GM12892 (cell line): ENCODE measurements around the gene KLHL20.

Experiments used
- POLR2A ChIP-seq: IDR thresholded peaks from 2 replicates; pipeline ENCODE4 v1.6.1; 2011; ENCODE audit warnings: low read depth, low read length, control low read depth
- POLR2AphosphoS5 ChIP-seq: IDR thresholded peaks from 2 replicates; pipeline ENCODE4 v1.6.1; 2011; ENCODE audit warnings: low read depth, low read length, control low read depth
- TAF1 ChIP-seq: IDR thresholded peaks from 2 replicates; pipeline ENCODE4 v1.6.1; 2011; ENCODE audit warnings: low read depth, mild to moderate bottlenecking, control low read depth, low read length, borderline replicate concordance

- TF ChIP-seq TAF1 (no peak), POLR2AphosphoS5 (no peak), POLR2A (no peak)
These were observed 27.6 kb downstream of the KLHL20 start for GRCh38 chr1:173742203-173742886.
